Endothelial cell of umbilical vein (primary cell): ENCODE measurements around the gene KASH5.

Experiments used
- CTCF ChIP-seq, 2 donors: IDR thresholded peaks; 1 replicate in 1 of 2; 2 replicates in 1 of 2; pipeline ENCODE4 v1.5.1; 2011; ENCODE audit warnings: low read length in 2 of 2, mild to moderate bottlenecking in 2 of 2, moderate library complexity in 2 of 2, control low read depth in 1 of 2, inconsistent platforms in 1 of 2, low read depth in 1 of 2; ENCODE audit not compliant: insufficient read depth in 1 of 2; ENCODE audit errors: extremely low read depth in 1 of 2
- EZH2 ChIP-seq: IDR thresholded peaks from 2 replicates; pipeline ENCODE4 v1.6.1; 2012; ENCODE audit warnings: borderline replicate concordance, low read depth, mild to moderate bottlenecking, moderate library complexity, low read length, inconsistent platforms; ENCODE audit not compliant: severe bottlenecking
- MAX ChIP-seq: IDR thresholded peaks from 2 replicates; pipeline ENCODE4 v1.6.1; 2011; ENCODE audit not compliant: insufficient read depth, insufficient read length
- MYC ChIP-seq: IDR thresholded peaks from one replicate; pipeline ENCODE4 v1.6.1; 2011; ENCODE audit warnings: mild to moderate bottlenecking, low read depth, low read length
- POLR2A ChIP-seq: IDR thresholded peaks from 2 replicates; pipeline ENCODE4 v1.6.1; 2012; ENCODE audit warnings: low read depth, mild to moderate bottlenecking, control low read depth, low read length
- POLR2AphosphoS5 ChIP-seq: IDR thresholded peaks from 2 replicates; pipeline ENCODE4 v1.6.1; 2012; ENCODE audit warnings: low read depth, mild to moderate bottlenecking, control low read depth, low read length, moderate library complexity; ENCODE audit not compliant: insufficient read depth

GRCh38 chr19:49355909-49356353 is 32.1 kb upstream of the KASH5 start:
- TF ChIP-seq CTCF (IDR thresholded peaks at IDR 0.05; ENCODE audit: extremely low read depth in 1 of 2, insufficient read depth in 1 of 2, low read depth in 1 of 2, low read length in 2 of 2) (no peak), POLR2A (no peak), POLR2AphosphoS5 (no peak), EZH2 (no peak), MAX (no peak), MYC (no peak)
